ENCODE results near the gene NT5DC3.

DNA sequence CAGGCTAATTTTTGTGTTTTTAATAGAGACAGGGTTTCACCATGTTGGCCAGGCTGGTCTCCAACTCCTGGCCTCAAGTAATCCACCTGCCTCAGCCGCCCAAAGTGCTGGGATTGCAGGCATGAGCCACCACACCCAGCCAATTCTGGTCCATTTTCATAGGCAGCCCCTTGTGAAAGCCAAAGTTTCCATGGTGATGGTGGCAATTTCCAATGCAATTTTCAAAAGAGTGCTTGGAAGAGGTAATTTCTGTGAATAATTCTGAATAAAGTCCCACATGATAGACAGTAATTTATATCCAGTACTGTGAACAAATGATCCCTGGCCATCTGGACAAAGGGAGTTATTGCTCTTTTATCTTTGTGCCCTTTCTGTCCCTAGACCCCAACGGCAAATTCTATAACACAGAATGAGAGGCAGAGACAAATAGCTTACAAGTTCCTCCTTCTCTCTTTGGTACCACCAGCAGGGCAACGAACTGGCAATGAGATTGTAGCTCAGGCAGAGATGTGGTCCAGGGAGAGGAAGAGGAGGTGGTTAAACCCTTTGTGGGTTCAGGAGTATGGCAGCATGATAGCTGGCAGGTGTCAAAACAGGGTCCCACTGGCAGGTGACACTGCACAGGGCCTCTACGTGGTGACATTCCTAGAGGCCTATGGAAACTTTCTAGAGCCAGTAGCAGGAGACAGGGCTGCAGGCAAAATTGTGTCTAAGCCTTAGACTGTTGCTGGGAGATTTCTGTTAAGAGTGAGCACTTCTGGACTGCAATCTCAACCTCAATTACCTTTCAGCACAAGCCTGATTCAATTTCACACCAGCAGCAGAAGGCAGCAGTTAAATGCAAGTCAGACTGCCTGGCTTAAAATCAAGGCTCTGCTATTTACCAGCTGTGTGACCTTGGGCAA is 46.5 kb downstream of the NT5DC3 start:
- TF ChIP-seq, protein P1, sequence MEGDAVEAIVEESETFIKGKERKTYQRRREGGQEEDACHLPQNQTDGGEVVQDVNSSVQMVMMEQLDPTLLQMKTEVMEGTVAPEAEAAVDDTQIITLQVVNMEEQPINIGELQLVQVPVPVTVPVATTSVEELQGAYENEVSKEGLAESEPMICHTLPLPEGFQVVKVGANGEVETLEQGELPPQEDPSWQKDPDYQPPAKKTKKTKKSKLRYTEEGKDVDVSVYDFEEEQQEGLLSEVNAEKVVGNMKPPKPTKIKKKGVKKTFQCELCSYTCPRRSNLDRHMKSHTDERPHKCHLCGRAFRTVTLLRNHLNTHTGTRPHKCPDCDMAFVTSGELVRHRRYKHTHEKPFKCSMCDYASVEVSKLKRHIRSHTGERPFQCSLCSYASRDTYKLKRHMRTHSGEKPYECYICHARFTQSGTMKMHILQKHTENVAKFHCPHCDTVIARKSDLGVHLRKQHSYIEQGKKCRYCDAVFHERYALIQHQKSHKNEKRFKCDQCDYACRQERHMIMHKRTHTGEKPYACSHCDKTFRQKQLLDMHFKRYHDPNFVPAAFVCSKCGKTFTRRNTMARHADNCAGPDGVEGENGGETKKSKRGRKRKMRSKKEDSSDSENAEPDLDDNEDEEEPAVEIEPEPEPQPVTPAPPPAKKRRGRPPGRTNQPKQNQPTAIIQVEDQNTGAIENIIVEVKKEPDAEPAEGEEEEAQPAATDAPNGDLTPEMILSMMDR (IDR thresholded peaks at IDR 0.05), result no peak
- no peak for TF ChIP-seq POLR2A (IDR thresholded peaks at IDR 0.05)
